T-helper 2 cell (primary cell): ENCODE measurements around the gene CES2.
A peak's percentile ranks its signal among the peaks of the same experiment; 100 is the strongest.
"Not testable (repeated sequence)": the region's sequence is repeated elsewhere in the genome, so short reads cannot be mapped to it uniquely, and the experiment has no call there.

Source experiments
- DNase-seq, 5 experiments: peaks; one replicate each; pipeline versions ENCODE4 v3.0.0 to v3.0.0-alpha.2; 2012 to 2022

CES2 gene

GRCh38 chr16:66934839-66935313, 440 bp upstream of the CES2 start:
- DNase-seq: not testable (repeated sequence)

DNA sequence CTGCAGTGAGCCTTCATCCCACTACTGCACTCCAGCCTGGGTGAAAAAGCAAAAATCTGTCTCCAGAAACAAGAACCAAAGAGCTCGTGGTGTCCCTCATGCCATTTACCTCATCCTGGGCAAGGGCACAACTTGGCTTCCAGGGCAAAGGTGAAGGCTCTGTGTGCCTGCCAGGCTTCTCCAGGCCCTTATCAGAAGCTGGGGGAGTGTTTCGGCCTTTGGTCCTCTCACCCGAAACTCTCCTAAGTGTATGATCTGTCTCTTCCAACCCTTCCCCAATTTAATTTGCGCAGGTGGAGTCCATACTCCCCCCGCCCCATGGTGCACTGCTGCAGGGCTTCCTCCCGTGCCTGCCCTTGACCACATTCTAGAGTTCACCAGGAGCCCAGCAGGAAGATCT, 1.1 kb downstream of the CES2 start:
- DNase-seq: no peak

DNA sequence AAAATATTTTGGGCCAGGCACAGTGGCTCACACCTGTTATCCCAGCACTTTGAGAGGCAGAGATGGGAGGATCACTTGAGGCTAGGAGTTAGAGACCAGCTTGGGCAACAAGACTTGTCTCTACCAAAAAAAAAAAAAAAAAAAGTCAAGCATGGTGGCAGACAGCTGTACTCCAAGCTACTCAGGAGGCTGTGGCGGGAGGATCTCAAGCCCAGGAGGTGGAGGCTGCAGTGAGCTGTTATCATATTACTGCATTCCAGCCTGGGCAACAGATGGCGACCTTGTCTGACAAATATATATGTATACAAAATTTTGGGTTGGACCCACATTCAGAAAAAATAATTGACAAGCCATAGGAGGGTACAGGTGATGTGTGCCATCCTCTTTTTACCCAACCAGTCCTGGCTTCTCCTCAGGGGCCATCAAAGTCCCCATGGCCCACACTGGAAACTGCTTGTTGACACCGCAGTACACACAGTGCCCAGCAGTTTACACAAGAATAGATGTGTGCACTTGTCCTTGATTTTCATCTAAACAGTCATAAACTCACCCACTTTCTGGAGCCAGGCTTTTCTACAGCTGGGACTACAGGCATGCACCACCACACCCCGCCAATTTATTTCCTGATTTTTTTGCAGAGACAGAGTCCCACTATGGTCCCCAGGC, 1.7 kb downstream of the CES2 start:
- DNase-seq: peak in 1 of 5 experiments; percentile 27

DNA sequence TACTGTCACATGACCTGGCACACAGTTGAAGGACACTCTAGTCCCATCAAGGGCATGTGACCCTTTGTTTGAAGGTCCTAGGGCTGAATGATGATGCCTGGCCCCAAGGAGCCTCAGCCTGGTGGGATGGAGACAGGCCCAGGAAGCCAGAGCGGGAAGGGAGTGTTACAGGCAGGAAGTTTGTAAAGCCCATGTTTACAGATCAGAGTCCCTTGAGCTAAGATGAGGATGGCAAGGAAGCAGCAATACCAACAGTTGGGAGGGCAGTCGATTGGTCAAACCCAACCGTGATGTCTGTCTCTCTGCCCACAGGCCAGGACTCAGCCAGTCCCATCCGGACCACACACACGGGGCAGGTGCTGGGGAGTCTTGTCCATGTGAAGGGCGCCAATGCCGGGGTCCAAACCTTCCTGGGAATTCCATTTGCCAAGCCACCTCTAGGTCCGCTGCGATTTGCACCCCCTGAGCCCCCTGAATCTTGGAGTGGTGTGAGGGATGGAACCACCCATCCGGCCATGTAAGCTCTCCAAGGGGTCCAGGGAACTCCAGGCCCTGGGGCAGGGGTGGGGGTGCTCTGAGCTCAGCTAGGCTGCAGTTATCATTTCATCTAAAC, 2.5 kb downstream of the CES2 start:
- no peak for DNase-seq

- no peak for DNase-seq
These were observed 4.0 kb downstream of the CES2 start for GRCh38 chr16:66939366-66939765.

DNA sequence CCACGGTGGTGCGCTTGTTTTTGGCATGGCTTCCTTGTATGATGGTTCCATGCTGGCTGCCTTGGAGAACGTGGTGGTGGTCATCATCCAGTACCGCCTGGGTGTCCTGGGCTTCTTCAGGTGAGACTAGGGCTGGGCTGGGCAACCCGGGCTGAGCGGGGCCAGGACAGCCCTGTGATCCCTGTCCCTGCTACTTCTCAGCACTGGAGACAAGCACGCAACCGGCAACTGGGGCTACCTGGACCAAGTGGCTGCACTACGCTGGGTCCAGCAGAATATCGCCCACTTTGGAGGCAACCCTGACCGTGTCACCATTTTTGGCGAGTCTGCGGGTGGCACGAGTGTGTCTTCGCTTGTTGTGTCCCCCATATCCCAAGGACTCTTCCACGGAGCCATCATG, 4.9 kb downstream of the CES2 start:
- no peak for DNase-seq

GRCh38 chr16:66942981-66943380, 7.7 kb downstream of the CES2 start:
- no peak for DNase-seq

GRCh38 chr16:66943426-66944053, 8.2 kb downstream of the CES2 start:
- no peak for DNase-seq

DNA sequence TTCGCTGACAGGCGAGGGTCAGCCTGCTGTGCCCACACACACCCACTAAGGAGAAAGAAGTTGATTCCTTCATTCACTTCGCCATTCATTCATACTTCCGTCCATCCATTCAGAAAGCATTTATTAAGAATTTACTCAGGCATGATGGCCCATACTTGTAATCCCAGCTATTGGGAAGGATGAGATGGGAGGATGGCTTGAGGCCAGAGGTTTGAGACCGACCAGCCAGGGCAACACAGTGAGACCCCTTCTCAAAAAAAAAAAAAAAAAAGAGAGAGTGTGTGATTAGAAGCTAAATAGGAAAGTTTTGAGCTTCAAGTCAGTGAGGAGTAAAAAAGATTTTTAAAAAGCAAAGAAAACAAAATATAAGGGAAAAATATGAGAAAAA, 8.7 kb downstream of the CES2 start:
- DNase-seq: no peak

GRCh38 chr16:66944971-66945370, 9.7 kb downstream of the CES2 start:
- not testable (repeated sequence) for DNase-seq

- no peak for DNase-seq
These were observed 10.6 kb downstream of the CES2 start for GRCh38 chr16:66945939-66946338.

- DNase-seq: no peak
These were observed 11.2 kb downstream of the CES2 start for GRCh38 chr16:66946541-66946940.

GRCh38 chr16:66946974-66947301, 11.6 kb downstream of the CES2 start:
- DNase-seq: no peak

- DNase-seq: peak; percentile 51 to 81 (median 70)
These were observed 12.2 kb downstream of the CES2 start for GRCh38 chr16:66947302-66948065.

GRCh38 chr16:66948134-66948836, 13.0 kb downstream of the CES2 start:
- no peak for DNase-seq

GRCh38 chr16:66948837-66949225, 13.5 kb downstream of the CES2 start:
- no peak for DNase-seq

DNA sequence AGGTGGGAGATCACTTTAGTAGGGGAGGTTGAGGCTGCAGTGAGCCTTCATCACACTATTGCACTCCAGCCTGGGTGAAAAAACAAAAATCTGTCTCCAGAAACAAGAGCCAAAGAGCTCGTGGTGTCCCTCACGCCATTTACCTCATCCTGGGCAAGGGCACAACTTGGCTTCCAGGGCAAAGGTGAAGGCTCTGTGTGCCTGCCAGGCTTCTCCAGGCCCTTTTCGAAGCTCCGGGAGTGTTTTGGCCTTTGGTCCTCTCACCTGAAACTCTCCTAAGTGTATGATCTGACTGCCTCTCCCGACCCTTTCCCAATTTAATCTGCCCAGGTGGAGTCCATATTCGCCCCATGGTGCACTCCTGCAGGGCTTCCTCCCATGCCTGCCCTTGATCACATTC, 14.2 kb downstream of the CES2 start:
- no peak for DNase-seq

- no peak for DNase-seq
These were observed 15.1 kb downstream of the CES2 start for GRCh38 chr16:66950437-66950836.

DNA sequence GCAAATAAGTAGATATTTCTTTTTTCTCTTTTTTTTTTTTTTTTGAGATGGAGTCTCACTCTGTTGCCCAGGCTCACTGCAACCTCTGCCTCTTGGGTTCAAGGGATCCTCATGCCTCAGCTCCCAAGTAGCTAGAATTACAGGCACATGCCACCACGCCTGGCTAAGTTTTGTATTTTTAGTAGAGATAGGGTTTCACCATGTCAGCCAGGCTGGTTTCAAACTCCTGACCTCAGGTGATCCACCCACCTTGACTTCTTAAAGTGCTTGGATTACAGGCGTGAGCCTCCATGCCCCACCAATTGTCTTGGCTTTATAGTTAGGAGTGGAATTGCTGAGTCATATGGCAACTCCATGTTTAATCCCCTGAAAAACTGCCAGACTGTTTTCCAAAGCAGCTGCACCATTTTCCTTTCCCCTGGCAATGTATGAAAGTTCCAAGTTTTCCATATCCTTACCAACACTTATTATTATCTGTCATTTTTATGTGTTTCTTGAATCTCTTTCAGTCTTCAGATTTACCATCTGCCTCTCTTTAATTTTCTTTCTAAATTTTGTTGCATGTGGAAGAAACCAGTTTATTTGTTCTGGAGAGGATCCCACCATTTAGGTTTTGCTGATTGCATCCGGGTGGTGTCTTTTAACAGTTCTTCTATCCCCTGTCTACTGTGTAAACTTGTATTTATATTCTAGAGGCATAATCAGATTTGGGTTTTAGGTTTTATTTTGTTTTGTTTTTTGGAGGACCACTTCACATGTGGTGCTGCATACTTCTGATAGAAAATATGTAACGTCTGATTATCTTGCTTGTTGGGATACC, 15.9 kb downstream of the CES2 start:
- no peak for DNase-seq

DNA sequence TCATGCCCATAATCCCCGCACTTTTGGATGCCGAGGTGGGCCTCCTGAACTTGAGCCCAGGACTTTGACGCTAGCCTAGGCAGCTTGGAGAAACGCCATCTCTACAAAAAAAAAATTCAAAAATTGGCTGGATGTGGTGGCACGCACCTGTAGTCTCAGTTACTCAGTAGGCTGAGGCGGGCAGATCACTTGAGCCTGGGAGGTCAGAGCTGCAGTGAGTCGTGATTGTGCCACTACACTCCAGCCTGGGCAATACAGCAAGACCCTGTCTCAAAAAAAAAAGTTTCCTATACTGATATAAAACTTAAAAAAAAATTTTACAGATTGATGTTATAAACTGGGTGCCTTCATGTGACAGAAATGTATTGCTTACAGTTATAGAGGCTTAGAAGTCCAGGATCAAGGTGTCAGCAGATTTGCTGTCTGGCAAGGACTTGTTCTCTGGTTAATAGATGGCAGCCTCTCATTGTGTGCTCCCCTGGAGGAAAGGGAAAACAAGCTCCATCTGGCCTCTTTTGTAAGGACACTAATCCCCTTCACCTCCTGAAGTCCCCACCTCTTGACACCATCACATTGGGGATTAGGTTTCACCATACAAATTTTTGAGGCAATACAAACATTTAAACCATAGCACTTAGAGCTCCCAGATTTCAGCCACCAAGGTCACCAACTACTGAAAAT, 17.3 kb downstream of the CES2 start:
- DNase-seq: no peak

DNA sequence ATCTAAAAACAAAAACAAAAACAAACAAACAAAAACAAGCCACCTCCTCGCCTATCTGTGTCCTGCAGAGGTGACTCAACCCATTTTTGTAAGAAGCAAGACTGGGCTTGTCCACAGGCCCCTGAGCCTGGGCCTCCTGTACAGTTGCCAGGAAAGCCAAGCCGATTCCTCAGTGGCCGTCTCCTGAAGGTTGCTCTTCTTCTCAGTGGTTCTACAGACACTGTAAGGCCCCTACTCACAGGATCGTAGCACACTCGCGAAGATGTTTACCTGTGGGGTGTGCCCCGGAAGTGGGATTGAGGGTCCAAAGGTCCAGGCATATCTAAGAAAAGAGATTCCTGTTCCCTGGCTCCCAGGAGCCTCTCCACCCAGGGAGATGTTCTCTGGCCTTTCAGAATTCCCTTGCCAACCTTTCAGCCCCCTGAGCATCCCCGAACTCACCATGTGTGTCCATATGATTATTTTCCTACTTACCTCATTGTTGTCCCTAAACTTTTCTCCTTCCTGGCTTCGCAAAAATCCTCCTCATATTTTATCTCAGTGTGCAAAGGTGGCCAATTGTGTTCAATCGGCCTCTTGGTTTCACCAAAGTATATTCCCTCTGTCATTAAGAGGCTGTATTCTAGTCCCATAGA, 18.3 kb downstream of the CES2 start:
- DNase-seq: no peak
